Bronchial epithelial cell (primary cell): ENCODE results near the gene WNT3. TPM values are rescaled to one million over a fixed set of nuclear protein-coding genes. Genes with fewer than 3 reads are reported as not detected.

Experiments used
- DNase-seq: peaks from one replicate; pipeline ENCODE4 v3.0.0-alpha.2; 2010; ENCODE audit warnings: low read depth
- FAIRE-seq: peaks from 2 replicates; lab custom pipeline; 2011; peaks lifted over from hg19 to GRCh38; lab: Jason Lieb, UNC
- H3K27me3 ChIP-seq: 2 replicates; pipeline ENCODE4 v1.5.1; 2011; ENCODE audit warnings: low read length; ENCODE audit not compliant: control insufficient read depth, insufficient read depth
- H3K36me3 ChIP-seq: 2 replicates; pipeline ENCODE4 v1.5.1; 2011; ENCODE audit warnings: low read length; ENCODE audit not compliant: control insufficient read depth, insufficient read depth
- H3K4me3 ChIP-seq: 2 replicates; pipeline ENCODE4 v1.5.1; 2011; ENCODE audit warnings: mild to moderate bottlenecking, low read depth, low read length, control low read depth
- CTCF ChIP-seq: IDR thresholded peaks from 2 replicates; pipeline ENCODE4 v1.5.1; 2011; ENCODE audit warnings: mild to moderate bottlenecking, moderate library complexity, low read length, control low read depth, inconsistent platforms; ENCODE audit not compliant: insufficient read depth, severe bottlenecking
- total RNA-seq: library from RNA; depleted of rRNA; stranded (reverse); fragments of >200 nt; gene quantifications from 2 replicates; pipeline ENCODE4 v1.2.1, GENCODE V29; 2014

Gene WNT3
- total RNA-seq, 1 donor from 2014 or later: 0.79 TPM

- FAIRE-seq: no peak
These were observed 4.0 kb downstream of the WNT3 start for GRCh38 chr17:46814446-46814845.

GRCh38 chr17:46813920-46814319 is 4.6 kb downstream of the WNT3 start:
- Histone ChIP-seq H3K4me3 (no peak overlapping the region), H3K27me3 (peaks cover 17% of the 10 kb centered on the region), H3K36me3 (no peaks in the 10 kb centered on the region)
- FAIRE-seq: no peak
- no peak for TF ChIP-seq CTCF
- DNase-seq: no peak

More at GRCh38 chr17:46814446-46814845, 4.0 kb downstream of the WNT3 start:
- no peak for DNase-seq
- Histone ChIP-seq H3K36me3 (no peaks in the 10 kb centered on the region), H3K27me3 (peaks cover 22% of the 10 kb centered on the region), H3K4me3 (no peak overlapping the region)
- TF ChIP-seq CTCF: no peak

GRCh38 chr17:46812624-46813318 is 5.7 kb downstream of the WNT3 start:
- Histone ChIP-seq H3K27me3 (peaks cover 11% of the 10 kb centered on the region), H3K36me3 (no peaks in the 10 kb centered on the region), H3K4me3 (no peak overlapping the region)
- DNase-seq: no peak
- FAIRE-seq: no peak
- TF ChIP-seq CTCF: no peak

- DNase-seq (peak; percentile 26), FAIRE-seq (no peak)
- Histone ChIP-seq H3K36me3 (no peaks in the 10 kb centered on the region), H3K4me3 (no peak overlapping the region), H3K27me3 (peaks cover 6% of the 10 kb centered on the region)
- no peak for TF ChIP-seq CTCF
These were observed 6.4 kb downstream of the WNT3 start for GRCh38 chr17:46811978-46812583.

GRCh38 chr17:46810837-46811236 is 7.7 kb downstream of the WNT3 start:
- Histone ChIP-seq H3K36me3 (no peaks in the 10 kb centered on the region), H3K27me3 (peaks cover 1% of the 10 kb centered on the region), H3K4me3 (no peak overlapping the region)
- TF ChIP-seq CTCF: no peak
- DNase-seq: no peak
- no peak for FAIRE-seq

GRCh38 chr17:46809110-46809571 is 9.4 kb downstream of the WNT3 start:
- no peak for TF ChIP-seq CTCF
- DNase-seq (no peak), FAIRE-seq (peak; percentile 23)
- H3K4me3 ChIP-seq: no peak overlapping the region
- H3K36me3 ChIP-seq: no peaks in the 10 kb centered on the region
- H3K27me3 ChIP-seq: peaks cover 1% of the 10 kb centered on the region
